HepG2 (cell line): ENCODE data around the gene EEF1AKMT4. TPM values are rescaled to one million over a fixed set of nuclear protein-coding genes. Genes with fewer than 3 reads are reported as not detected.

Source experiments
- BRCA1 ChIP-seq: sonication (generic); formaldehyde crosslinking; IDR thresholded peaks from 2 replicates; pipeline ENCODE4 v1.4.0; 2020; ENCODE audit warnings: missing genetic modification reagents
- HIVEP1 ChIP-seq: sonication (generic); formaldehyde crosslinking; IDR thresholded peaks from 2 replicates; pipeline ENCODE4 v1.4.0; 2020; ENCODE audit warnings: mild to moderate bottlenecking, missing genetic modification reagents
- IRF2 ChIP-seq: IDR thresholded peaks from 2 replicates; pipeline ENCODE4 v1.6.1; 2018; ENCODE audit warnings: missing genetic modification reagents, missing compliant biosample characterization
- KLF13 ChIP-seq: sonication (generic); formaldehyde crosslinking; IDR thresholded peaks from 2 replicates; pipeline ENCODE4 v1.4.0; 2020; ENCODE audit warnings: mild to moderate bottlenecking, missing genetic modification reagents
- KLF15 ChIP-seq: sonication (generic); formaldehyde crosslinking; IDR thresholded peaks from 2 replicates; pipeline ENCODE4 v1.8.1; 2023; ENCODE audit warnings: borderline replicate concordance, mild to moderate bottlenecking, inconsistent platforms, missing genetic modification reagents, mixed read lengths
- MED1 ChIP-seq: sonication (generic); formaldehyde crosslinking; IDR thresholded peaks from 2 replicates; pipeline ENCODE4 v1.4.0; 2020; ENCODE audit warnings: missing genetic modification reagents
- MED13 ChIP-seq: sonication (generic); formaldehyde crosslinking; IDR thresholded peaks from 2 replicates; pipeline ENCODE4 v1.5.0; 2020; ENCODE audit warnings: missing genetic modification reagents
- MIER3 ChIP-seq: IDR thresholded peaks from 2 replicates; pipeline ENCODE4 v1.6.1; 2016; ENCODE audit warnings: missing compliant biosample characterization, borderline replicate concordance
- MXD1 ChIP-seq: sonication (generic); formaldehyde crosslinking; IDR thresholded peaks from 2 replicates; pipeline ENCODE4 v1.4.0; 2020; ENCODE audit warnings: mild to moderate bottlenecking, missing genetic modification reagents
- POLR2AphosphoS5 ChIP-seq: IDR thresholded peaks from 2 replicates; pipeline ENCODE4 v1.6.1; 2012; ENCODE audit warnings: low read depth, low read length
- SAFB2 ChIP-seq: sonication (generic); formaldehyde crosslinking; IDR thresholded peaks from 2 replicates; pipeline ENCODE4 v1.5.1; 2020; ENCODE audit warnings: missing genetic modification reagents, low read depth, mild to moderate bottlenecking, borderline replicate concordance
- SIN3B ChIP-seq: fragments of 150-350 bp; IDR thresholded peaks from 2 replicates; pipeline ENCODE4 v1.6.1; 2014; ENCODE audit warnings: low read length
- THAP7 ChIP-seq: sonication (generic); formaldehyde crosslinking; IDR thresholded peaks from 2 replicates; pipeline ENCODE4 v1.8.1; 2023; ENCODE audit warnings: mild to moderate bottlenecking, missing genetic modification reagents
- ZFAT ChIP-seq: sonication (generic); formaldehyde crosslinking; conservative IDR thresholded peaks from 2 replicates; pipeline ENCODE4 v1.8.1; 2023; ENCODE audit warnings: missing genetic modification reagents, inconsistent platforms
- ZNF484 ChIP-seq: sonication (generic); formaldehyde crosslinking; IDR thresholded peaks from 2 replicates; pipeline ENCODE4 v1.5.1; 2020; ENCODE audit warnings: mild to moderate bottlenecking, low read depth, missing genetic modification reagents, borderline replicate concordance
- ZNF501 ChIP-seq: sonication (generic); formaldehyde crosslinking; IDR thresholded peaks from 2 replicates; pipeline ENCODE4 v1.5.1; 2020; ENCODE audit warnings: mild to moderate bottlenecking, moderate library complexity, missing genetic modification reagents
- ZNF766 ChIP-seq: sonication (generic); formaldehyde crosslinking; IDR thresholded peaks from 2 replicates; pipeline ENCODE4 v1.5.0; 2020; ENCODE audit warnings: missing genetic modification reagents, borderline replicate concordance
- polyA plus RNA-seq, 8 experiments: library from polyadenylated mRNA; depleted of rRNA in 3 of 8; stranded (reverse) in 7 of 8; unstranded in 1 of 8; fragments of >200 nt; fragmentation: Illumina TruSeq in 4 of 8; extraction: Trizol in 4 of 8; gene quantifications; 2 replicates each; pipeline versions ENCODE4 v1.2.1 to v1.2.3, GENCODE V29; 2011 to 2016; ENCODE audit warnings: low read depth in 4 of 8, missing spikeins in 1 of 8, mixed read lengths in 1 of 8; ENCODE audit not compliant: insufficient read depth in 1 of 8
- total RNA-seq, 5 experiments: library from RNA; depleted of rRNA; stranded (reverse); fragments of >200 nt; fragmentation: Illumina TruSeq; extraction: Trizol; gene quantifications; 2 replicates each; pipeline ENCODE4 v1.2.3, GENCODE V29; 2016; ENCODE audit warnings: low read depth in 1 of 5
- TF ChIP-seq, protein P1 (sequence below): sonication (generic); formaldehyde crosslinking; IDR thresholded peaks from 2 replicates; pipeline ENCODE4 v1.4.0; 2020; ENCODE audit warnings: mild to moderate bottlenecking, missing genetic modification reagents, borderline replicate concordance
- TF ChIP-seq, protein P2 (sequence below): sonication (generic); formaldehyde crosslinking; IDR thresholded peaks from 2 replicates; pipeline ENCODE4 v1.5.0; 2020; ENCODE audit warnings: missing genetic modification reagents
- TF ChIP-seq, protein P3 (sequence below): sonication (generic); formaldehyde crosslinking; IDR thresholded peaks from 2 replicates; pipeline ENCODE4 v1.8.1; 2022; ENCODE audit warnings: mild to moderate bottlenecking, missing genetic modification reagents
- TF ChIP-seq, protein P4 (sequence below): sonication (generic); formaldehyde crosslinking; IDR thresholded peaks from 2 replicates; pipeline ENCODE4 v1.5.1; 2020; ENCODE audit warnings: missing genetic modification reagents, mild to moderate bottlenecking, borderline replicate concordance

Gene EEF1AKMT4
- total and polyA plus RNA-seq, 2 of the 13 experiments (the other 11 are each of a cell fraction or from before 2014, with no cell fraction given) = 13.1 to 15.8 TPM

- TF ChIP-seq MIER3 (CRISPR knock-in tag) = peak; percentile 63; the same call in 1 of the 2 replicates
- TF ChIP-seq, protein P1, sequence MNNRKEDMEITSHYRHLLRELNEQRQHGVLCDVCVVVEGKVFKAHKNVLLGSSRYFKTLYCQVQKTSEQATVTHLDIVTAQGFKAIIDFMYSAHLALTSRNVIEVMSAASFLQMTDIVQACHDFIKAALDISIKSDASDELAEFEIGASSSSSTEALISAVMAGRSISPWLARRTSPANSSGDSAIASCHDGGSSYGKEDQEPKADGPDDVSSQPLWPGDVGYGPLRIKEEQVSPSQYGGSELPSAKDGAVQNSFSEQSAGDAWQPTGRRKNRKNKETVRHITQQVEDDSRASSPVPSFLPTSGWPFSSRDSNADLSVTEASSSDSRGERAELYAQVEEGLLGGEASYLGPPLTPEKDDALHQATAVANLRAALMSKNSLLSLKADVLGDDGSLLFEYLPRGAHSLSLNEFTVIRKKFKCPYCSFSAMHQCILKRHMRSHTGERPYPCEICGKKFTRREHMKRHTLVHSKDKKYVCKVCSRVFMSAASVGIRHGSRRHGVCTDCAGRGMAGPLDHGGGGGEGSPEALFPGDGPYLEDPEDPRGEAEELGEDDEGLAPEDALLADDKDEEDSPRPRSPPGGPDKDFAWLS = no peak
- peak; percentile 65 for TF ChIP-seq MED1 (CRISPR knock-in tag)
- TF ChIP-seq, protein P2, sequence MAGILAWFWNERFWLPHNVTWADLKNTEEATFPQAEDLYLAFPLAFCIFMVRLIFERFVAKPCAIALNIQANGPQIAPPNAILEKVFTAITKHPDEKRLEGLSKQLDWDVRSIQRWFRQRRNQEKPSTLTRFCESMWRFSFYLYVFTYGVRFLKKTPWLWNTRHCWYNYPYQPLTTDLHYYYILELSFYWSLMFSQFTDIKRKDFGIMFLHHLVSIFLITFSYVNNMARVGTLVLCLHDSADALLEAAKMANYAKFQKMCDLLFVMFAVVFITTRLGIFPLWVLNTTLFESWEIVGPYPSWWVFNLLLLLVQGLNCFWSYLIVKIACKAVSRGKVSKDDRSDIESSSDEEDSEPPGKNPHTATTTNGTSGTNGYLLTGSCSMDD (CRISPR knock-in tag) = no peak
- TF ChIP-seq KLF15 = no peak
- TF ChIP-seq KLF13 (CRISPR knock-in tag) = no peak
- TF ChIP-seq BRCA1 (CRISPR knock-in tag) = peak; percentile 32; the same call in 1 of the 2 replicates
- TF ChIP-seq, protein P3, sequence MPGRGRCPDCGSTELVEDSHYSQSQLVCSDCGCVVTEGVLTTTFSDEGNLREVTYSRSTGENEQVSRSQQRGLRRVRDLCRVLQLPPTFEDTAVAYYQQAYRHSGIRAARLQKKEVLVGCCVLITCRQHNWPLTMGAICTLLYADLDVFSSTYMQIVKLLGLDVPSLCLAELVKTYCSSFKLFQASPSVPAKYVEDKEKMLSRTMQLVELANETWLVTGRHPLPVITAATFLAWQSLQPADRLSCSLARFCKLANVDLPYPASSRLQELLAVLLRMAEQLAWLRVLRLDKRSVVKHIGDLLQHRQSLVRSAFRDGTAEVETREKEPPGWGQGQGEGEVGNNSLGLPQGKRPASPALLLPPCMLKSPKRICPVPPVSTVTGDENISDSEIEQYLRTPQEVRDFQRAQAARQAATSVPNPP (CRISPR knock-in tag) = 0 out of 2 replicates have a peak, but pooled peaks have one; percentile 57
- TF ChIP-seq MED13 = no peak
- peak; percentile 69 for TF ChIP-seq POLR2AphosphoS5
- TF ChIP-seq ZNF484 (CRISPR knock-in tag) = 0 out of 2 replicates have a peak, but pooled peaks have one; percentile 85
- peak; percentile 76; the same call in 1 of the 2 replicates for TF ChIP-seq SIN3B
- peak; percentile 26; the same call in 1 of the 2 replicates for TF ChIP-seq HIVEP1 (CRISPR knock-in tag)
- TF ChIP-seq ZNF766 (CRISPR knock-in tag) = peak; percentile 77; the same call in 1 of the 2 replicates
- TF ChIP-seq THAP7 = peak; percentile 67; the same call in 1 of the 2 replicates
- TF ChIP-seq, protein P4, sequence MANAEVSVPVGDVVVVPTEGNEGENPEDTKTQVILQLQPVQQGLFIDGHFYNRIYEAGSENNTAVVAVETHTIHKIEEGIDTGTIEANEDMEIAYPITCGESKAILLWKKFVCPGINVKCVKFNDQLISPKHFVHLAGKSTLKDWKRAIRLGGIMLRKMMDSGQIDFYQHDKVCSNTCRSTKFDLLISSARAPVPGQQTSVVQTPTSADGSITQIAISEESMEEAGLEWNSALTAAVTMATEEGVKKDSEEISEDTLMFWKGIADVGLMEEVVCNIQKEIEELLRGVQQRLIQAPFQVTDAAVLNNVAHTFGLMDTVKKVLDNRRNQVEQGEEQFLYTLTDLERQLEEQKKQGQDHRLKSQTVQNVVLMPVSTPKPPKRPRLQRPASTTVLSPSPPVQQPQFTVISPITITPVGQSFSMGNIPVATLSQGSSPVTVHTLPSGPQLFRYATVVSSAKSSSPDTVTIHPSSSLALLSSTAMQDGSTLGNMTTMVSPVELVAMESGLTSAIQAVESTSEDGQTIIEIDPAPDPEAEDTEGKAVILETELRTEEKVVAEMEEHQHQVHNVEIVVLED (CRISPR knock-in tag) = no peak
- no peak for TF ChIP-seq ZFAT (CRISPR knock-in tag)
- peak; percentile 89 for TF ChIP-seq MXD1 (CRISPR knock-in tag)
- peak; percentile 0; the same call in 1 of the 2 replicates for TF ChIP-seq ZNF501
- peak; percentile 79 for TF ChIP-seq SAFB2 (CRISPR knock-in tag)
- peak; percentile 80 for TF ChIP-seq IRF2 (CRISPR knock-in tag)
These were observed 739 bp upstream of the EEF1AKMT4 start, which contains the start of gene ALG3 (continued) for GRCh38 chr3:184248454-184249411.
